HS-5 (cell line): ENCODE results near the gene OXCT2.

Experiments
- DNase-seq: peaks from one replicate; pipeline ENCODE4 v3.0.0-alpha.2; 2012; ENCODE audit warnings: low read depth

Gene OXCT2

GRCh38 chr1:39762550-39763540 is 8.3 kb downstream of the OXCT2 start:
- DNase-seq: no peak

GRCh38 chr1:39761557-39762260 is 9.4 kb downstream of the OXCT2 start:
- DNase-seq: no peak

GRCh38 chr1:39761016-39761415 is 10.1 kb downstream of the OXCT2 start:
- no peak for DNase-seq

- no peak for DNase-seq
Observed at GRCh38 chr1:39760074-39761008, 10.8 kb downstream of the OXCT2 start.

GRCh38 chr1:39759436-39759726 is 11.8 kb downstream of the OXCT2 start:
- DNase-seq: no peak

GRCh38 chr1:39758556-39759435 is 12.4 kb downstream of the OXCT2 start:
- no peak for DNase-seq

- no peak for DNase-seq
Observed at GRCh38 chr1:39757501-39757900, 13.6 kb downstream of the OXCT2 start.

GRCh38 chr1:39755965-39756659 is 15.0 kb downstream of the OXCT2 start:
- no peak for DNase-seq

- no peak for DNase-seq
Observed at GRCh38 chr1:39754906-39755504, 16.1 kb downstream of the OXCT2 start.

- DNase-seq: no peak
Observed at GRCh38 chr1:39754026-39754570, 17.1 kb downstream of the OXCT2 start.

- DNase-seq: no peak
Observed at GRCh38 chr1:39753132-39754025, 17.8 kb downstream of the OXCT2 start.

- DNase-seq: no peak
Observed at GRCh38 chr1:39752703-39753102, 18.4 kb downstream of the OXCT2 start.

- no peak for DNase-seq
Observed at GRCh38 chr1:39751595-39751994, 19.6 kb downstream of the OXCT2 start.

- no peak for DNase-seq
Observed at GRCh38 chr1:39745016-39745670, 26.0 kb downstream of the OXCT2 start.

GRCh38 chr1:39738622-39739366 is 32.4 kb downstream of the OXCT2 start, which contains the start of gene PPIE:
Gene PPIE, plus strand, starts transcription at chr1:39738882. Its CDS starts 19 bp downstream, at chr1:39738901.
- DNase-seq: peak; percentile 40

- no peak for DNase-seq
Observed at GRCh38 chr1:39737546-39738169, 33.5 kb downstream of the OXCT2 start.

- DNase-seq: no peak
Observed at GRCh38 chr1:39735731-39736130, 35.4 kb downstream of the OXCT2 start.
